ENCODE data around the gene MEGF8. TPM values are rescaled to one million over a fixed set of nuclear protein-coding genes. Genes with fewer than 3 reads are reported as not detected.

Gene MEGF8
- total RNA-seq, 2 donors from 2014 or later = 9.9 to 24.1 TPM

GRCh38 chr19:42352301-42353259 lies 27.1 kb downstream of the MEGF8 start:
- TF ChIP-seq POLR2A (IDR thresholded peaks at IDR 0.05) (no peak), CTCF (IDR thresholded peaks at IDR 0.05) (no peak)
- intact Hi-C loops (cut with DNase I) = no loop called here
- no peak overlapping the region for H3K27ac ChIP-seq
- H3K4me1 ChIP-seq = no peaks in the 10 kb centered on the region
- no peaks in the 10 kb centered on the region for H3K9me3 ChIP-seq
- WGBS, 2 donors = 87 to 91% methylated on average over 17 to 25 of the region's 31 CpGs
- ATAC-seq = no peak
- no peak overlapping the region for H3K4me3 ChIP-seq
- H3K36me3 ChIP-seq (replicated peaks in 1 of 2; ENCODE audit: insufficient read depth in 1 of 2, low read depth in 2 of 2) = no peaks in the 10 kb centered on the region
- no peaks in the 10 kb centered on the region for H3K27me3 ChIP-seq
- no peak for DNase-seq

DNA sequence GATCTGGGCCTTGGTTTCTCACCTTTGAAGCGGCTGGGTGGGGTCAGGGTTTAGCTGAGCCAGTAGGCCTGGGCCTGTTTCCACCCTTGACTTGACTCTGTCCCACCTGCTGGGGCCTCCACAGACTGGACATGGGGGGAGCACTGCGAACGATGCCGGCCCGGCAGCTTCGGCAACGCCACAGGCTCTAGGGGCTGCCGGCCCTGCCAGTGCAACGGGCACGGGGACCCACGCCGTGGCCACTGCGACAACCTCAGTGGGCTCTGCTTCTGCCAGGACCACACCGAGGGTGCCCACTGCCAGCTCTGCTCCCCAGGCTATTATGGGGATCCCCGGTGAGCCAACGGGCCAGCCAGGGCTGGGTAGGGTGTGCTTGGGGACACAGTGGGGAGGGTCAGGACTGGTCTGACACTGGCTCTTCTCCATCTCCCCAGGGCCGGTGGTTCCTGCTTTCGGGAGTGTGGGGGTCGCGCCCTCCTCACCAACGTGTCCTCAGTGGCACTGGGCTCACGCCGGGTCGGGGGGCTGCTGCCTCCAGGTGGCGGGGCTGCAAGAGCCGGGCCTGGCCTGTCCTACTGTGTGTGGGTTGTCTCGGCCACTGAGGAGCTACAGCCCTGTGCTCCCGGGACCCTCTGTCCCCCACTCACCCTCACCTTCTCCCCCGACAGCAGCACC lies 28.0 kb downstream of the MEGF8 start:
- no peak overlapping the region for H3K27ac ChIP-seq
- H3K4me3 ChIP-seq = no peak overlapping the region
- WGBS, 2 donors = 89 to 91% methylated on average over 10 to 26 of the region's 29 CpGs
- no peaks in the 10 kb centered on the region for H3K27me3 ChIP-seq
- no peaks in the 10 kb centered on the region for H3K4me1 ChIP-seq
- DNase-seq (no peak), ATAC-seq (no peak)
- H3K36me3 ChIP-seq (replicated peaks in 1 of 2; ENCODE audit: insufficient read depth in 1 of 2, low read depth in 2 of 2) = no peaks in the 10 kb centered on the region
- intact Hi-C loops (cut with DNase I) = no loop called here
- H3K9me3 ChIP-seq = no peaks in the 10 kb centered on the region
- TF ChIP-seq POLR2A (IDR thresholded peaks at IDR 0.05) (no peak), CTCF (IDR thresholded peaks at IDR 0.05) (no peak)

- 94 to 100% methylated on average over 2 to 12 of the region's 12 CpGs for WGBS, 2 donors
- intact Hi-C loops (cut with DNase I) = no loop called here
- Histone ChIP-seq H3K9me3 (no peaks in the 10 kb centered on the region), H3K27me3 (no peaks in the 10 kb centered on the region), H3K4me1 (no peaks in the 10 kb centered on the region), H3K4me3 (no peak overlapping the region), H3K27ac (no peak overlapping the region), H3K36me3 (replicated peaks in 1 of 2; ENCODE audit: insufficient read depth in 1 of 2, low read depth in 2 of 2) (no peaks in the 10 kb centered on the region)
- ATAC-seq = no peak
- no peak for DNase-seq
- TF ChIP-seq POLR2A (IDR thresholded peaks at IDR 0.05) (no peak), CTCF (IDR thresholded peaks at IDR 0.05) (no peak)
These were observed 30.5 kb downstream of the MEGF8 start for GRCh38 chr19:42355896-42356295.

DNA sequence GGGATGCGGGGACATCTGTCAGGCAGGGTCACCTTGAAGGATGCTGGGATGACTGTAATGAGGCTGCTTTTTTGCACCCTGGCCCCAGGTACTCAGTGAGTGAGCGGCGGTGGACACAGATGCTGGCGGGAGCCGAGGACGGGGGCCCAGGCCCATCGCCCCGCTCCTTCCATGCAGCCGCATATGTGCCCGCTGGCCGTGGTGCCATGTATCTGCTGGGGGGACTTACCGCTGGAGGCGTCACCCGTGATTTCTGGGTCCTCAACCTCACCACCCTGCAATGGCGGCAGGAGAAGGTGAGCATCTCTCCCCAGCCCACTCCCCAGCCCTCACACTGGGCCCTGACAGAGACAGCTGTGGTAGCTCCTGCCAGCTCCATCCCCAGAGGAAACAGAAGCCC lies 31.3 kb downstream of the MEGF8 start:
- no peaks in the 10 kb centered on the region for H3K27me3 ChIP-seq
- no peak overlapping the region for H3K4me3 ChIP-seq
- intact Hi-C loops (cut with DNase I) = no loop called here
- no peaks in the 10 kb centered on the region for H3K36me3 ChIP-seq (replicated peaks in 1 of 2; ENCODE audit: insufficient read depth in 1 of 2, low read depth in 2 of 2)
- no peak overlapping the region for H3K27ac ChIP-seq
- no peaks in the 10 kb centered on the region for H3K9me3 ChIP-seq
- DNase-seq (no peak), ATAC-seq (no peak)
- no peaks in the 10 kb centered on the region for H3K4me1 ChIP-seq
- TF ChIP-seq POLR2A (IDR thresholded peaks at IDR 0.05) (no peak), CTCF (IDR thresholded peaks at IDR 0.05) (no peak)
- WGBS, 2 donors = 95 to 96% methylated on average over 15 of the region's 15 CpGs
